Brain microvascular endothelial cell (primary cell): ENCODE results near the gene GARIN5B.

ENCODE experiments used
- DNase-seq: peaks from one replicate; pipeline ENCODE4 v3.0.0-alpha.2; 2020
- H3K27ac ChIP-seq: fragments of 250-450 bp; sonication (Bioruptor Pico); 2 replicates; pipeline ENCODE4 v1.5.1; 2020; ENCODE audit warnings: mild to moderate bottlenecking, moderate library complexity
- H3K27me3 ChIP-seq: fragments of 250-450 bp; sonication (Bioruptor Pico); replicated peaks from 2 replicates; pipeline ENCODE4 v1.5.1; 2020; ENCODE audit warnings: mild to moderate bottlenecking
- H3K36me3 ChIP-seq: fragments of 250-450 bp; sonication (Bioruptor Pico); replicated peaks from 2 replicates; pipeline ENCODE4 v1.5.1; 2020; ENCODE audit warnings: mild to moderate bottlenecking
- H3K4me3 ChIP-seq: 2 replicates; pipeline ENCODE4 v1.5.1; 2011; ENCODE audit warnings: low read depth, mild to moderate bottlenecking, control low read depth, low read length, moderate library complexity
- in situ Hi-C: cut with HindIII; loops from 2 replicates; pipeline ENCODE4 v1.10.0; 2017; ENCODE audit warnings: low sequenced_read_pairs, low pct_ligation_motif_present
- TF ChIP-seq, protein P1 (sequence below): IDR thresholded peaks from 2 replicates; pipeline ENCODE4 v1.5.1; 2011; ENCODE audit warnings: low read depth, mild to moderate bottlenecking, moderate library complexity, low read length, control low read depth, inconsistent platforms; ENCODE audit errors: missing control alignments

GARIN5B gene

GRCh38 chr19:55347442-55348009 is 15.5 kb downstream of the GARIN5B start:
- H3K36me3 ChIP-seq: no peaks in the 10 kb centered on the region
- H3K27ac ChIP-seq: no peak overlapping the region
- H3K27me3 ChIP-seq: peaks cover 4% of the 10 kb centered on the region
- no peak for DNase-seq
- H3K4me3 ChIP-seq: no peak overlapping the region
- TF ChIP-seq, protein P1, sequence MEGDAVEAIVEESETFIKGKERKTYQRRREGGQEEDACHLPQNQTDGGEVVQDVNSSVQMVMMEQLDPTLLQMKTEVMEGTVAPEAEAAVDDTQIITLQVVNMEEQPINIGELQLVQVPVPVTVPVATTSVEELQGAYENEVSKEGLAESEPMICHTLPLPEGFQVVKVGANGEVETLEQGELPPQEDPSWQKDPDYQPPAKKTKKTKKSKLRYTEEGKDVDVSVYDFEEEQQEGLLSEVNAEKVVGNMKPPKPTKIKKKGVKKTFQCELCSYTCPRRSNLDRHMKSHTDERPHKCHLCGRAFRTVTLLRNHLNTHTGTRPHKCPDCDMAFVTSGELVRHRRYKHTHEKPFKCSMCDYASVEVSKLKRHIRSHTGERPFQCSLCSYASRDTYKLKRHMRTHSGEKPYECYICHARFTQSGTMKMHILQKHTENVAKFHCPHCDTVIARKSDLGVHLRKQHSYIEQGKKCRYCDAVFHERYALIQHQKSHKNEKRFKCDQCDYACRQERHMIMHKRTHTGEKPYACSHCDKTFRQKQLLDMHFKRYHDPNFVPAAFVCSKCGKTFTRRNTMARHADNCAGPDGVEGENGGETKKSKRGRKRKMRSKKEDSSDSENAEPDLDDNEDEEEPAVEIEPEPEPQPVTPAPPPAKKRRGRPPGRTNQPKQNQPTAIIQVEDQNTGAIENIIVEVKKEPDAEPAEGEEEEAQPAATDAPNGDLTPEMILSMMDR: no peak
- in situ Hi-C loops: no loop called here

DNA sequence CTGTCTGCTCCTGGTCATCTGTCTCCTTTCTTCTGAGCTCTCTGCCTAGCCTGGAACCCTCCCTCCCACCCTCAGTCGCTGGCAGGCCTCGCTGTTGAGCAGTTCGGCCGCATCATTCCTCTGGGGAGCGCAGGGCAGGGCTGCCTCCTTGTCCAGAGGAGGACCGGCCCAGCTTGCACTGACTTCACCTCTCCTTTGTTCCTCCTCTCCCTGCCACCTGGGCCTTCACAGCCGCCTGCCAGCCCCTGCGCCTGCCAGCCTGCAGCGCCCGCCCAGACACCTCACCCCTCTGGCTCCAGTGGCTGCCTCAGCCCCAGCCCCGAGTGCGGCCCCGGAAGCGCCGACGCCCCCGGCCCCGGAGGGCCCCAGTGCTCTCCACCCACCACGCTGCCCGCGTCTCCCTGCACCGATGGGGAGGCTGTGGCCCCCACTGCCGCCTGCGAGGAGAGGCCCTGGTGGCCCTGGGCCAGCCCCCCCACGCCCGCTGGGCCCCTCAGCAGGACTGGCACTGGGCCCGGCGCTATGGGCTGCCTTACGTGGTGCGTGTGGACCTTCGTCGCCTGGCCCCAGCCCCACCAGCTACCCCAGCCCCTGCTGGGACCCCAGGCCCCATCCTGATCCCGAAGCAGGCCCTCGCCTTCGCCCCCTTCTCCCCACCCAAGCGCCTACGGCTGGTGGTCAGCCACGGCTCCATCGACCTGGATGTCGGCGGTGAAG is 16.2 kb downstream of the GARIN5B start:
- Histone ChIP-seq H3K27ac (no peak overlapping the region), H3K27me3 (no peaks in the 10 kb centered on the region), H3K4me3 (no peak overlapping the region), H3K36me3 (no peaks in the 10 kb centered on the region)
- in situ Hi-C loops: no loop called here
- TF ChIP-seq, protein P1: no peak
- no peak for DNase-seq

DNA sequence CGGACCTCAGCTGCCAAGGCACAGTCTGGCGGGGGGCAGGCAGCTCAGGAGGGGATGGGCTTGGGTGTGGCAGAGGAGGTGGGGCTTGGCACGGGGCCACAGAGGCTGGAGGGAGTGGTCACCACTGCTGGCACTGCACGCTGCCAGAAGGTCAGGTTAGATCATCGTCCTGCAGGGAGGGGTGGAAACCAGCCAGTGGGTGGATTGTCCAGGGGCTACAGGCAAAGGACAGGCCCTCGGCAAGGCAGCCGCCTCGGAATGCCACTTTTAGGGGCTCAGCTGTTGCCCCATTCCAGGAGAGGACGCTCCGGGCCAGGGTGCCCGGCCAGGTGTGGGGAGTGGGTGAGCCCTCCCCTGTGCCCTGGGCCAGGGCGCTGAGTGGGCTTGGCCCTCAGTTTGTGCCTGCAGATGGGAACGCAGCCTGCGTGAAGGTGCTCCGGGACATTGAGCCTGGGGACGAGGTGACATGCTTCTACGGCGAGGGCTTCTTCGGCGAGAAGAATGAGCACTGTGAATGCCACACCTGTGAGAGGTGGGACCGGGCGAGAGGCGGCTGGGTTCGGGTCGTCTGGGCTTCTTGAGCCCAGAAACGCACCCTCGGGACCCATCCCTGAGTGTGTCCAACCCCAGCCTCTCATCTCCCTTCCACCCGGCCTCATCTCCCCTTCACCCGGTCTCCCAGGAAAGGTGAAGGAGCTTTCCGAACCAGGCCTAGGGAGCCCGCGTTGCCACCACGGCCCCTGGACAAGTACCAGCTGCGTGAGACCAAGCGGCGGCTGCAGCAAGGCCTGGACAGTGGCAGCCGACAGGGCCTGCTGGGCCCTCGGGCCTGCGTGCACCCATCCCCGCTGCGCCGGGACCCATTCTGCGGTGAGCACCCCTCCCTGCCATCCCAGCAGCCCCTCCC is 17.0 kb downstream of the GARIN5B start:
- H3K27me3 ChIP-seq: no peaks in the 10 kb centered on the region
- H3K36me3 ChIP-seq: no peaks in the 10 kb centered on the region
- H3K4me3 ChIP-seq: no peak overlapping the region
- no peak for DNase-seq
- H3K27ac ChIP-seq: no peak overlapping the region
- in situ Hi-C loops: no loop called here
- TF ChIP-seq, protein P1: no peak

DNA sequence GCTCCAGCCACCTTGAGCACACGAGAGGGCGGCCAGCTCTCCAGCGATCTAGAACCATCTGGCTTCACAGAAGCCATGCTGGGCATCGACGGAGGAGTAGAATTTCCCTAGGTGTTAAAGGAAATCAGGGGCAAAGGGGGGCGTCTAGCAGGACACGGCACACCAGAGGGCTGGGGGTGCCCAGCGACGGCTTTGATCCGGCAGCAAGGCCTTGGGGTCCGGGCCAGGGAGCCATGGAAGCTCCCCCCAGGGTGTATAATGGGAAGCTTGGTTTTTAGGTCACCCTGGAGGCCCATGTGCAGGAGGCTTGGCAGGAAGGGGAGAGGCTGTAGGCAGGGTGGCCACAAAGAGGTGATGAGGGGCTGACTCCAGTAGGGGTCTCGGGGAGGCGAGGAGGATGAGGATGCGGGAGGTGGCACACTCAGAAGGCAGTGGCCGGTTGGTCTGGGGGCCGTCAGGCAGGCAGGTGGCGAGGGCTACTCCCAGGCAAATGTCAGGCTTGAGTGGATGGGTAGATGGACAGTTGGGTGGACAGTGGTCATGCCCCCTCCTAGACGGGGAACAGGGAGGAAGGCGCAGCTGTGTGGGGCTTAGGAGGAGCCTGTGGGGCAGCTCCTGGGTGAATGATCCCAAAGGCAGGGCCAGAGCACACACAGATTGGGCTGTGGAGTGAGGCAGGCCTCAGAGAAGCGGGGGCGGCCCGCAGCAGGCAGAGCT is 17.8 kb downstream of the GARIN5B start:
- no peak overlapping the region for H3K4me3 ChIP-seq
- H3K27me3 ChIP-seq: no peaks in the 10 kb centered on the region
- no peaks in the 10 kb centered on the region for H3K36me3 ChIP-seq
- in situ Hi-C loops: no loop called here
- H3K27ac ChIP-seq: no peak overlapping the region
- DNase-seq: no peak
- TF ChIP-seq, protein P1: no peak

GRCh38 chr19:55344444-55344843 is 18.6 kb downstream of the GARIN5B start:
- Histone ChIP-seq H3K27me3 (no peaks in the 10 kb centered on the region), H3K27ac (no peak overlapping the region), H3K4me3 (no peak overlapping the region), H3K36me3 (no peaks in the 10 kb centered on the region)
- no peak for DNase-seq
- in situ Hi-C loops: no loop called here
- TF ChIP-seq, protein P1: peak; percentile 10
